Fibroblast of lung (primary cell): Measurements from ENCODE around the gene STK32C.

ENCODE experiments used
- EZH2 ChIP-seq: IDR thresholded peaks from 2 replicates; pipeline ENCODE4 v1.5.1; 2012; ENCODE audit warnings: low read length, control low read depth, mild to moderate bottlenecking; ENCODE audit errors: missing control alignments
- TF ChIP-seq, protein P1 (sequence below), 2 donors: IDR thresholded peaks in 1 of 2; conservative IDR thresholded peaks in 1 of 2; 1 replicate in 1 of 2; 2 replicates in 1 of 2; pipeline ENCODE4 v1.5.1; 2011 to 2012; ENCODE audit warnings: low read length in 2 of 2, control low read depth in 1 of 2, inconsistent platforms in 1 of 2, low read depth in 1 of 2, mild to moderate bottlenecking in 1 of 2

DNA sequence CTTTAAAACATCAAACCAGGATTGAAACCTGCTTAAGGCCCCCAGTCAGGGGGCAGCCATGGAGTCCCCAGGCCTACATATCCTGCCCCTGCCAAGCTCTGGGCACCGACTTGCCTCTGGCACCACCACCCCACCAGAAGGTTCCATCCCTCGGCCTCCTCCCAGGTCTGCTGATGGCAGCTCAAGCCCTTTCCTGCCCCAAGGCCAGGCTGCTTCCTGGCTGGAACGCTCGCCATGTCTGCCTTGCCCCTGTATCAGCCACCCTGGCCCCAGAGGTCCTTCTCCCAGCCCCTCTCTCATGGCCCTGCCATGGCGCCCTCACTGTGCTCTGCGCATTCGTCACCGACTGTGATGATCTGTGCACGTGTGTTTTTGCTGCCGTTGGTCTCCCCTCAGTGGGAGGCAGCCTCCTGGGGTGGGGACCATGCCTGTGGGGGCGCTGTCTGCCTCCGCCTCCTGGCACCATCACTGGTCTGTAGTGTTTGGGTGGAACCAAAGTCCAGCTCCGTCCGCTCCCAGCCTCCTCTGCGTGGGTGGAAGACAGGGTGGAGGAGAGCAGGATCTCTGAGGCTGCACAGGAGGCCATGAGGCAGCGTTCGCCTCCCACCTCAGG is 117.8 kb downstream of the STK32C start:
- TF ChIP-seq, protein P1, sequence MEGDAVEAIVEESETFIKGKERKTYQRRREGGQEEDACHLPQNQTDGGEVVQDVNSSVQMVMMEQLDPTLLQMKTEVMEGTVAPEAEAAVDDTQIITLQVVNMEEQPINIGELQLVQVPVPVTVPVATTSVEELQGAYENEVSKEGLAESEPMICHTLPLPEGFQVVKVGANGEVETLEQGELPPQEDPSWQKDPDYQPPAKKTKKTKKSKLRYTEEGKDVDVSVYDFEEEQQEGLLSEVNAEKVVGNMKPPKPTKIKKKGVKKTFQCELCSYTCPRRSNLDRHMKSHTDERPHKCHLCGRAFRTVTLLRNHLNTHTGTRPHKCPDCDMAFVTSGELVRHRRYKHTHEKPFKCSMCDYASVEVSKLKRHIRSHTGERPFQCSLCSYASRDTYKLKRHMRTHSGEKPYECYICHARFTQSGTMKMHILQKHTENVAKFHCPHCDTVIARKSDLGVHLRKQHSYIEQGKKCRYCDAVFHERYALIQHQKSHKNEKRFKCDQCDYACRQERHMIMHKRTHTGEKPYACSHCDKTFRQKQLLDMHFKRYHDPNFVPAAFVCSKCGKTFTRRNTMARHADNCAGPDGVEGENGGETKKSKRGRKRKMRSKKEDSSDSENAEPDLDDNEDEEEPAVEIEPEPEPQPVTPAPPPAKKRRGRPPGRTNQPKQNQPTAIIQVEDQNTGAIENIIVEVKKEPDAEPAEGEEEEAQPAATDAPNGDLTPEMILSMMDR (conservative IDR thresholded peaks at IDR 0.05 in 1 of 2, IDR thresholded peaks at IDR 0.05 in 1 of 2; ENCODE audit: low read depth in 1 of 2, low read length in 2 of 2) = no peak
- no peak for TF ChIP-seq EZH2
